Gastroesophageal sphincter (tissue), 4 donors: ENCODE data around the gene ZSWIM6. TPM values are rescaled to one million over a fixed set of nuclear protein-coding genes. Genes with fewer than 3 reads are reported as not detected.

Source experiments
- ATAC-seq: fragments of 150-250 bp; one replicate; pipeline ENCODE4 v1.9.1; 2016; ENCODE audit warnings: mild to moderate bottlenecking, moderate library complexity
- H3K27ac ChIP-seq, 4 donors: fragments of 200-600 bp; sonication (generic) in 3 of 4; 1 replicate in 3 of 4; 2 replicates in 1 of 4; pipeline ENCODE4 v1.5.1; 2016 to 2019
- H3K27me3 ChIP-seq: fragments of 200-600 bp; sonication (generic); one replicate; pipeline ENCODE4 v1.5.1; 2019
- H3K36me3 ChIP-seq, 2 donors: fragments of 200-600 bp; sonication (generic); one replicate each; pipeline ENCODE4 v1.5.1; 2019; ENCODE audit warnings: control low read depth in 1 of 2
- H3K4me1 ChIP-seq, 3 donors: fragments of 200-600 bp; sonication (generic); 1 replicate in 2 of 3; 2 replicates in 1 of 3; pipeline ENCODE4 v1.5.1; 2016 to 2019; ENCODE audit warnings: control low read depth in 2 of 3
- H3K4me3 ChIP-seq, 2 donors: fragments of 200-600 bp; sonication (generic); one replicate each; pipeline ENCODE4 v1.5.1; 2019; ENCODE audit warnings: mild to moderate bottlenecking in 1 of 2, moderate library complexity in 1 of 2
- H3K9me3 ChIP-seq, 3 donors: fragments of 200-600 bp; sonication (generic); one replicate each; pipeline ENCODE4 v1.5.1; 2017 to 2019; ENCODE audit warnings: control low read depth in 2 of 3
- EP300 ChIP-seq: sonication (generic); formaldehyde crosslinking; IDR thresholded peaks from one replicate; pipeline ENCODE4 v1.6.1; 2017; ENCODE audit warnings: antibody characterized with exemption, mild to moderate bottlenecking
- POLR2A ChIP-seq, 2 donors: fragments of 450-650 bp; IDR thresholded peaks; one replicate each; pipeline ENCODE4 v1.6.1; 2017; ENCODE audit warnings: antibody characterized with exemption in 2 of 2, mild to moderate bottlenecking in 2 of 2, moderate library complexity in 1 of 2
- POLR2AphosphoS5 ChIP-seq: sonication (generic); formaldehyde crosslinking; IDR thresholded peaks from one replicate; pipeline ENCODE4 v1.6.1; 2017; ENCODE audit warnings: antibody characterized with exemption
- WGBS, 2 donors: methylation state at CpG; one replicate each; pipeline ENCODE4 v1.1.5; 2018; ENCODE audit warnings: low coverage in 1 of 2; 5-methylcytosine and 5-hydroxymethylcytosine counted together
- total RNA-seq, 4 donors: library from RNA; depleted of rRNA; stranded (reverse); fragments of >200 nt; gene quantifications; one replicate each; pipeline ENCODE4 v1.1.0, GENCODE V29; 2016
- TF ChIP-seq, protein P1 (sequence below), 4 experiments: fragments of 200-600 bp in 2 of 4; fragments of 450-650 bp in 2 of 4; sonication (generic) in 1 of 4; IDR thresholded peaks; one replicate each; pipeline ENCODE4 v1.5.1; 2017 to 2019; ENCODE audit warnings: antibody characterized with exemption in 4 of 4, mild to moderate bottlenecking in 2 of 4, moderate library complexity in 2 of 4

Gene ZSWIM6
- total RNA-seq, 4 donors from 2014 or later: 8.9 to 20.9 (median 12.3) TPM

DNA sequence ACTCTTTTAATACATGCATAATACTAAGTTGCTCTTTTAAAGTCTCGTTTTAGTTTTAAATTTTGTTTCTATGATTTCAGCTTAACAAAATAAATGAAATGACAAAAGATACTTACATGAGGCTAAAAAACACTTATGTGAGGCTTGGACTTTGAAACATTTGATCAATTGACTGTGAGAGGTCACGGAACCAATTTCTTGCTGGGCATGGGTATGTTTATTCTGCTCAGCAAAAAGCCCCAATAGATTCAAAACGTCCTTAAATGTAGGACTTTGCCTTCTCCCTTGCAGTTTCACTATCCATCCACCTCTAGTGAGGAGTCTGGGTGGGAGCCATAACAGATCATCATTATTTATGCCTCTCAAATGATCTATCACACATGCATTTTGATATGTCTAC is 191.9 kb downstream of the ZSWIM6 start:
- no peak for ATAC-seq
- H3K9me3 ChIP-seq: no peaks in the 10 kb centered on the region
- WGBS, 2 donors: 55 to 73% methylated on average over 3 of the region's 3 CpGs

GRCh38 chr5:61525512-61526206 is 193.6 kb downstream of the ZSWIM6 start:
- no peak for TF ChIP-seq EP300
- TF ChIP-seq POLR2AphosphoS5: no peak
- no peak for TF ChIP-seq POLR2A (IDR thresholded peaks at IDR 0.05)
- TF ChIP-seq, protein P1, sequence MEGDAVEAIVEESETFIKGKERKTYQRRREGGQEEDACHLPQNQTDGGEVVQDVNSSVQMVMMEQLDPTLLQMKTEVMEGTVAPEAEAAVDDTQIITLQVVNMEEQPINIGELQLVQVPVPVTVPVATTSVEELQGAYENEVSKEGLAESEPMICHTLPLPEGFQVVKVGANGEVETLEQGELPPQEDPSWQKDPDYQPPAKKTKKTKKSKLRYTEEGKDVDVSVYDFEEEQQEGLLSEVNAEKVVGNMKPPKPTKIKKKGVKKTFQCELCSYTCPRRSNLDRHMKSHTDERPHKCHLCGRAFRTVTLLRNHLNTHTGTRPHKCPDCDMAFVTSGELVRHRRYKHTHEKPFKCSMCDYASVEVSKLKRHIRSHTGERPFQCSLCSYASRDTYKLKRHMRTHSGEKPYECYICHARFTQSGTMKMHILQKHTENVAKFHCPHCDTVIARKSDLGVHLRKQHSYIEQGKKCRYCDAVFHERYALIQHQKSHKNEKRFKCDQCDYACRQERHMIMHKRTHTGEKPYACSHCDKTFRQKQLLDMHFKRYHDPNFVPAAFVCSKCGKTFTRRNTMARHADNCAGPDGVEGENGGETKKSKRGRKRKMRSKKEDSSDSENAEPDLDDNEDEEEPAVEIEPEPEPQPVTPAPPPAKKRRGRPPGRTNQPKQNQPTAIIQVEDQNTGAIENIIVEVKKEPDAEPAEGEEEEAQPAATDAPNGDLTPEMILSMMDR (IDR thresholded peaks at IDR 0.05): no peak
- no peaks in the 10 kb centered on the region for H3K27me3 ChIP-seq
- WGBS, 2 donors: 95 to 100% methylated on average over 1 to 11 of the region's 12 CpGs
- H3K27ac ChIP-seq: no peak overlapping the region
- no peak for ATAC-seq
- H3K36me3 ChIP-seq: peaks cover 0 to 38% of the 10 kb centered on the region in 2 donors
- no peaks in the 10 kb centered on the region for H3K4me1 ChIP-seq
- H3K4me3 ChIP-seq: no peak overlapping the region
- H3K9me3 ChIP-seq: no peaks in the 10 kb centered on the region

More for the DNA sequence above, 191.9 kb downstream of the ZSWIM6 start:
- H3K4me3 ChIP-seq: no peak overlapping the region
- H3K36me3 ChIP-seq: peaks cover 0 to 22% of the 10 kb centered on the region in 2 donors
- H3K27me3 ChIP-seq: no peaks in the 10 kb centered on the region
- H3K27ac ChIP-seq: no peak overlapping the region
- no peaks in the 10 kb centered on the region for H3K4me1 ChIP-seq
- no peak for TF ChIP-seq POLR2A (IDR thresholded peaks at IDR 0.05)
- TF ChIP-seq EP300: no peak
- TF ChIP-seq, protein P1 (IDR thresholded peaks at IDR 0.05): no peak

- no peaks in the 10 kb centered on the region for H3K9me3 ChIP-seq
- no peak overlapping the region for H3K27ac ChIP-seq
- WGBS, 2 donors: 78 to 88% methylated on average over 5 of the region's 5 CpGs
- H3K4me3 ChIP-seq: no peak overlapping the region
- no peaks in the 10 kb centered on the region for H3K4me1 ChIP-seq
- H3K36me3 ChIP-seq: peaks cover 0 to 41% of the 10 kb centered on the region in 2 donors
- ATAC-seq: no peak
- TF ChIP-seq EP300 (no peak), POLR2AphosphoS5 (no peak), POLR2A (IDR thresholded peaks at IDR 0.05) (no peak)
- TF ChIP-seq, protein P1 (IDR thresholded peaks at IDR 0.05): no peak
- no peaks in the 10 kb centered on the region for H3K27me3 ChIP-seq
Measured at GRCh38 chr5:61526207-61526519, 194.1 kb downstream of the ZSWIM6 start.

DNA sequence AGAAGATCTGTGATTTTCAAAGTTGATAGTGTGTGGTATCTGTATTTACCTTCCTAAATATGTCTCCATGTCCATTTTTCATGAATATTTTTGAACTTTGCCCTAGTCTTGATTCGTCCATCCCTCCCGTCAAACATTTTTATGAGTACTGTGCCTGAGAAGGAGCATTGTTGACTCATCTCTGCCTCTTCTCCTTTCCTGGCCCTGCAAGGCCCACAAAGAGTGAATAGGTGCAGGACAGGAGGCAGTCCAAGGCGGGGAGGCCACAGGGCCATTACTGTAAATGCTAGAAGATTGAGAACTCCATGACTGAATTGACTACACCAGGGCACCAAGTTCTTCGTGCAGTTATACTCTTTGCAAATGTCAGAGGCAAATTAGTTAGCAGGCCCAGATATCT is 200.9 kb downstream of the ZSWIM6 start:
- no peak overlapping the region for H3K4me3 ChIP-seq
- H3K4me1 ChIP-seq: peaks cover 0 to 12% (median 0%) of the 10 kb centered on the region in 3 donors
- 97% methylated on average over 4 of the region's 4 CpGs; no CpG with 5 or more reads in 1 of the 2 donors for WGBS, 2 donors
- TF ChIP-seq POLR2A (IDR thresholded peaks at IDR 0.05) (no peak), POLR2AphosphoS5 (no peak), EP300 (no peak)
- TF ChIP-seq, protein P1 (IDR thresholded peaks at IDR 0.05): no peak
- peaks cover 0 to 74% of the 10 kb centered on the region in 2 donors for H3K36me3 ChIP-seq
- no peaks in the 10 kb centered on the region for H3K27me3 ChIP-seq
- H3K9me3 ChIP-seq: peaks cover 0 to 4% (median 0%) of the 10 kb centered on the region in 3 donors
- H3K27ac ChIP-seq: no peak overlapping the region
- ATAC-seq: no peak
